AG09319 (cell line): ENCODE results near the gene ALOX5.

Experiments
- DNase-seq: peaks from one replicate; pipeline ENCODE4 v3.0.0-alpha.2; 2010; ENCODE audit warnings: low read depth; ENCODE audit errors: extremely low read depth
- TF ChIP-seq, protein P1 (sequence below): IDR thresholded peaks from 2 replicates; pipeline ENCODE4 v1.5.1; 2011; ENCODE audit warnings: low read depth, mild to moderate bottlenecking, inconsistent platforms, low read length, moderate library complexity

ALOX5 gene

DNA sequence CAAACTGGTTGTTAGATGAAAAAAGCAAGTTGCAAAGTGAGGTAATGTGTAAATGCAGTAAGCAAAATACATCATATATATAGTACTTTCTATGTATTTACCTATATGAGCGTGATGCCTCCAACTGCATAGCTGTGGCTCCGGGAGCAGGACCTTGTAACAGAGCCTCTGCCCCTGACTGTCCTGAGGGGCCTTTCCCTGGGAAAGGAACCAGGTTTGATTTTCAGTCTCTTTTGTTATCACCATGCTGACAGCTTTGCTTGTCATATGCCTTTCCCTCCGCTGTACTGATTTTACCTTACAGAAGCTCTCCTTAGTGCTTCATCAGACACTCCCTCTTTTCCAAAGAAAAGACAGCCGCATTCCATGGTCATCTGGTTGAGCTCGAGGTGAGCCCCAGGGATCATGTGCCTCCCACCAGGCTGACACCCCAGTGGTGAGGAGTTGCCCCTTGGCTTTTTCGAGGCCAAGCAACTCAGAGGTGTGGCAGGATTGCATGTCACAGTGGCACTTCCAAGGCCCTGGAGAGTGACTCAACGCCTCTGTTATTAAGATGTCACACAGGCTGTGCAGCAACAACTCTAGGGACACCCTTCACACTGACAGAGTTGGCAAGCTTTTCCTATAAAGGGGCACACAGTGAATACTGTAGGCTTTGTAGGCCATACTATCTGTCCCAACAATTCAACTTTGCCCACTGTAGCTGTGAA lies 78.9 kb downstream of the ALOX5 start:
- TF ChIP-seq, protein P1, sequence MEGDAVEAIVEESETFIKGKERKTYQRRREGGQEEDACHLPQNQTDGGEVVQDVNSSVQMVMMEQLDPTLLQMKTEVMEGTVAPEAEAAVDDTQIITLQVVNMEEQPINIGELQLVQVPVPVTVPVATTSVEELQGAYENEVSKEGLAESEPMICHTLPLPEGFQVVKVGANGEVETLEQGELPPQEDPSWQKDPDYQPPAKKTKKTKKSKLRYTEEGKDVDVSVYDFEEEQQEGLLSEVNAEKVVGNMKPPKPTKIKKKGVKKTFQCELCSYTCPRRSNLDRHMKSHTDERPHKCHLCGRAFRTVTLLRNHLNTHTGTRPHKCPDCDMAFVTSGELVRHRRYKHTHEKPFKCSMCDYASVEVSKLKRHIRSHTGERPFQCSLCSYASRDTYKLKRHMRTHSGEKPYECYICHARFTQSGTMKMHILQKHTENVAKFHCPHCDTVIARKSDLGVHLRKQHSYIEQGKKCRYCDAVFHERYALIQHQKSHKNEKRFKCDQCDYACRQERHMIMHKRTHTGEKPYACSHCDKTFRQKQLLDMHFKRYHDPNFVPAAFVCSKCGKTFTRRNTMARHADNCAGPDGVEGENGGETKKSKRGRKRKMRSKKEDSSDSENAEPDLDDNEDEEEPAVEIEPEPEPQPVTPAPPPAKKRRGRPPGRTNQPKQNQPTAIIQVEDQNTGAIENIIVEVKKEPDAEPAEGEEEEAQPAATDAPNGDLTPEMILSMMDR: no peak
- DNase-seq: no peak

GRCh38 chr10:45453639-45454255 lies 79.7 kb downstream of the ALOX5 start:
- DNase-seq: no peak

GRCh38 chr10:45454262-45454661 lies 80.2 kb downstream of the ALOX5 start:
- TF ChIP-seq, protein P1: no peak
- DNase-seq: no peak

More at GRCh38 chr10:45453639-45454255, 79.7 kb downstream of the ALOX5 start:
- TF ChIP-seq, protein P1: no peak

GRCh38 chr10:45454859-45455258 lies 80.8 kb downstream of the ALOX5 start:
- no peak for DNase-seq
- TF ChIP-seq, protein P1: no peak

GRCh38 chr10:45456233-45456632 lies 82.2 kb downstream of the ALOX5 start:
- TF ChIP-seq, protein P1: no peak
- DNase-seq: no peak

DNA sequence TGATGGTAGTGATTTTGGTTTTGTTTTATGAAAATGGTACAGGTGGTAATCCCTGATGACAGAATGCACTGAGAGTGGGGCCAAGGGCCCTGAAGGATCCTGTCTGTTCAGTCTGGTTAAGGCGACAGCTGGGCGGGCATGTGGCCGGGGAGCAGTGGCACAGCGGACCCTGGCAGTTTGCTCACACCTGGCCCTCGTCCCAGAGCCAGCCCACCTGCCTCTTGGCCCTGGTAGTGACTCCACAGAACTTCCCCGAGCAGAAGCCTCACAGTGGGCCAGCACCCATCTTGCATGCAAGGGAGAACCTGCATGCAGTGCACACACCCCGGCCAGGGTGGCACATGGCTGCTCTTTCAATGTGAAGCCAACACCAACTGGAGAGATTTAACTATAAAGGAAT lies 82.8 kb downstream of the ALOX5 start:
- DNase-seq: no peak
- TF ChIP-seq, protein P1: no peak

- TF ChIP-seq, protein P1: no peak
- no peak for DNase-seq
Observed at GRCh38 chr10:45457487-45457886, 83.5 kb downstream of the ALOX5 start.
